GM21737 (cell line): Measurements from ENCODE around the gene MARK3.

ENCODE experiments used
- ATAC-seq: cut with Tn5 transposase; IDR thresholded peaks from one replicate; pipeline ENCODE4 v1.9.1; 2021; ENCODE audit warnings: mild to moderate bottlenecking, moderate library complexity; ENCODE audit not compliant: unreplicated experiment

The MARK3 gene

GRCh38 chr14:103533137-103533998 lies 148.2 kb downstream of the MARK3 start:
- ATAC-seq = no peak

- ATAC-seq = no peak
Measured at GRCh38 chr14:103533999-103534575, 148.9 kb downstream of the MARK3 start.

- no peak for ATAC-seq
Measured at GRCh38 chr14:103534576-103535061, 149.4 kb downstream of the MARK3 start.

GRCh38 chr14:103535081-103535890 lies 150.1 kb downstream of the MARK3 start:
- ATAC-seq = no peak

GRCh38 chr14:103535891-103536565 lies 150.8 kb downstream of the MARK3 start:
- no peak for ATAC-seq

- ATAC-seq = no peak
Measured at GRCh38 chr14:103536693-103537092, 151.5 kb downstream of the MARK3 start.

- ATAC-seq = no peak
Measured at GRCh38 chr14:103537175-103537990, 152.2 kb downstream of the MARK3 start.

GRCh38 chr14:103538291-103539055 lies 153.3 kb downstream of the MARK3 start:
- ATAC-seq = no peak

- ATAC-seq = no peak
Measured at GRCh38 chr14:103539056-103539825, 154.0 kb downstream of the MARK3 start.

- no peak for ATAC-seq
Measured at GRCh38 chr14:103540821-103541708, 155.8 kb downstream of the MARK3 start.

- ATAC-seq = no peak
Measured at GRCh38 chr14:103541709-103542604, 156.7 kb downstream of the MARK3 start.

GRCh38 chr14:103542605-103543088 lies 157.4 kb downstream of the MARK3 start:
- no peak for ATAC-seq

- no peak for ATAC-seq
Measured at GRCh38 chr14:103543140-103543539, 157.9 kb downstream of the MARK3 start.

- no peak for ATAC-seq
Measured at GRCh38 chr14:103543721-103544387, 158.6 kb downstream of the MARK3 start.

- ATAC-seq = no peak
Measured at GRCh38 chr14:103544388-103545218, 159.4 kb downstream of the MARK3 start.
